PC-9 (cell line): ENCODE results near the gene C1QTNF12. TPM values are rescaled to one million over a fixed set of nuclear protein-coding genes. Genes with fewer than 3 reads are reported as not detected.

ENCODE experiments used
- BruUV-seq: library from RNA; stranded (reverse); fragments of 400-500 nt; replicated peaks from 2 replicates; lab custom pipeline; 2021; lab: Mats Ljungman, UMichigan
- CTCF ChIA-PET: fragments of 300-600 bp; sonication (Branson Sonifier 250); formaldehyde crosslinking; loops from one replicate; lab custom pipeline; 2022; ENCODE audit warnings: antibody characterized with exemption; lab: Charles Lee
- POLR2A ChIA-PET: fragments of 300-600 bp; sonication (Branson Sonifier 250); formaldehyde crosslinking; loops from one replicate; lab custom pipeline; 2022; ENCODE audit warnings: antibody characterized with exemption; ENCODE audit not compliant: unreplicated experiment; lab: Charles Lee
- DNase-seq, 2 experiments: peaks; one replicate each; pipeline versions ENCODE4 v3.0.0 to v3.0.0-alpha.2; 2015 to 2022; ENCODE audit warnings: mixed read lengths in 1 of 2
- H2AFZ ChIP-seq: fragments of 200-600 bp; sonication (generic); 2 replicates; pipeline ENCODE4 v1.8.1; 2017; ENCODE audit warnings: antibody characterized with exemption
- H3F3A ChIP-seq: fragments of 200-600 bp; sonication (generic); 2 replicates; pipeline ENCODE4 v1.8.1; 2017; ENCODE audit warnings: antibody characterized with exemption, mild to moderate bottlenecking, low read depth; ENCODE audit not compliant: insufficient read depth
- H3K27ac ChIP-seq: fragments of 200-600 bp; sonication (generic); 2 replicates; pipeline ENCODE4 v1.6.1; 2016; ENCODE audit warnings: mixed run types
- H3K27me3 ChIP-seq: fragments of 200-600 bp; sonication (generic); 2 replicates; pipeline ENCODE4 v1.6.1; 2016; ENCODE audit warnings: low read depth, mixed run types; ENCODE audit not compliant: insufficient read depth
- H3K36me3 ChIP-seq: fragments of 200-600 bp; sonication (generic); 2 replicates; pipeline ENCODE4 v1.6.1; 2016; ENCODE audit warnings: low read depth, mixed run types
- H3K4me1 ChIP-seq: fragments of 200-600 bp; sonication (generic); replicated peaks from 2 replicates; pipeline ENCODE4 v1.6.1; 2016; ENCODE audit warnings: mixed run types; ENCODE audit not compliant: insufficient read depth
- H3K4me2 ChIP-seq: fragments of 200-600 bp; sonication (generic); 2 replicates; pipeline ENCODE4 v1.6.1; 2017; ENCODE audit warnings: mixed run types
- H3K4me3 ChIP-seq: fragments of 200-600 bp; sonication (generic); 2 replicates; pipeline ENCODE4 v1.6.1; 2016; ENCODE audit warnings: mixed run types
- H3K79me2 ChIP-seq: fragments of 200-600 bp; sonication (generic); 2 replicates; pipeline ENCODE4 v1.6.1; 2017; ENCODE audit warnings: low read depth, mixed run types
- H3K9me2 ChIP-seq: fragments of 200-600 bp; sonication (generic); 2 replicates; pipeline ENCODE4 v1.8.1; 2017; ENCODE audit warnings: mild to moderate bottlenecking; ENCODE audit not compliant: insufficient read depth
- H3K9me3 ChIP-seq: fragments of 200-600 bp; sonication (generic); 2 replicates; pipeline ENCODE4 v1.8.1; 2016; ENCODE audit warnings: low read depth; ENCODE audit not compliant: insufficient read depth
- H4K20me1 ChIP-seq: fragments of 200-600 bp; sonication (generic); 2 replicates; pipeline ENCODE4 v1.8.1; 2017; ENCODE audit not compliant: insufficient read depth
- EZH2 ChIP-seq: fragments of 200-600 bp; sonication (generic); IDR thresholded peaks from 2 replicates; pipeline ENCODE4 v1.8.0; 2017; ENCODE audit warnings: antibody characterized with exemption, low read depth
- intact Hi-C: fragments of 100-400 bp; cut with micrococcal nuclease; formaldehyde crosslinking; loops from one replicate; pipeline ENCODE4 v1.10.0; 2022; ENCODE audit not compliant: unreplicated experiment
- total RNA-seq: library from RNA; stranded (reverse); gene quantifications from 2 replicates; pipeline ENCODE4 v1.2.3, GENCODE V29; 2021
- TF ChIP-seq, protein P1 (sequence below): fragments of 200-600 bp; sonication (generic); conservative IDR thresholded peaks from 2 replicates; pipeline ENCODE4 v1.6.1; 2017; ENCODE audit warnings: mixed run types, antibody characterized with exemption, mild to moderate bottlenecking, moderate library complexity

C1QTNF12 gene
- total RNA-seq, 1 experiment from 2014 or later: 5.2 TPM

DNA sequence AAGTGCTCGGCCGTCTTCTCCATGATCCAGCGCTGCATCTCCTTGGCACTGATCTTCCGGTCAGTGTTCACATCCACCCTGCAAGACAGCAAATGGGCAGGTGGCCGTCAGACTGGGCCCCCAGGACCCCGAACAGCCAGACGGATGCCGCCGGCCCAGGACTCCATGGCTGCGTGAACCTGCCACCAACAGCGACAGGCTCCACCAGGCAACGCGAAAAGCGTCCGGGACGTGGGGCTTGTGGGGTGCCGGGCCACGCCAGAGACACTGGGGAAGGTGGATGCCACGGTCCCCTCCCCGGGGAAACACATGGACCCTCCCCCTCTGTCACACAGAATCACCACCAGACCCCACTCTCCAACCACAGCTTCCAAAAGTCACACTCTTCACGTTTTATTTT, 22.6 kb downstream of the C1QTNF12 start:
- peaks cover 26% of the 10 kb centered on the region for H3K79me2 ChIP-seq
- no peaks in the 10 kb centered on the region for H3K9me2 ChIP-seq
- intact Hi-C loops: no loop called here
- ChIA-PET CTCF (no interaction called here), POLR2A (no interaction called here)
- TF ChIP-seq, protein P1, sequence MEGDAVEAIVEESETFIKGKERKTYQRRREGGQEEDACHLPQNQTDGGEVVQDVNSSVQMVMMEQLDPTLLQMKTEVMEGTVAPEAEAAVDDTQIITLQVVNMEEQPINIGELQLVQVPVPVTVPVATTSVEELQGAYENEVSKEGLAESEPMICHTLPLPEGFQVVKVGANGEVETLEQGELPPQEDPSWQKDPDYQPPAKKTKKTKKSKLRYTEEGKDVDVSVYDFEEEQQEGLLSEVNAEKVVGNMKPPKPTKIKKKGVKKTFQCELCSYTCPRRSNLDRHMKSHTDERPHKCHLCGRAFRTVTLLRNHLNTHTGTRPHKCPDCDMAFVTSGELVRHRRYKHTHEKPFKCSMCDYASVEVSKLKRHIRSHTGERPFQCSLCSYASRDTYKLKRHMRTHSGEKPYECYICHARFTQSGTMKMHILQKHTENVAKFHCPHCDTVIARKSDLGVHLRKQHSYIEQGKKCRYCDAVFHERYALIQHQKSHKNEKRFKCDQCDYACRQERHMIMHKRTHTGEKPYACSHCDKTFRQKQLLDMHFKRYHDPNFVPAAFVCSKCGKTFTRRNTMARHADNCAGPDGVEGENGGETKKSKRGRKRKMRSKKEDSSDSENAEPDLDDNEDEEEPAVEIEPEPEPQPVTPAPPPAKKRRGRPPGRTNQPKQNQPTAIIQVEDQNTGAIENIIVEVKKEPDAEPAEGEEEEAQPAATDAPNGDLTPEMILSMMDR: no peak
- H2AFZ ChIP-seq: no peak overlapping the region
- no peaks in the 10 kb centered on the region; the same call in 1 of the 2 replicates for H3K36me3 ChIP-seq
- H3F3A ChIP-seq: no peaks in the 10 kb centered on the region
- no peak for DNase-seq
- H3K27ac ChIP-seq: no peak overlapping the region
- H3K9me3 ChIP-seq: no peaks in the 10 kb centered on the region
- no peak overlapping the region for H3K4me2 ChIP-seq
- H4K20me1 ChIP-seq: peaks cover 17% of the 10 kb centered on the region
- BruUV-seq: no TSS peak
- H3K27me3 ChIP-seq: no peaks in the 10 kb centered on the region
- no peaks in the 10 kb centered on the region for H3K4me1 ChIP-seq
- H3K4me3 ChIP-seq: no peak overlapping the region

DNA sequence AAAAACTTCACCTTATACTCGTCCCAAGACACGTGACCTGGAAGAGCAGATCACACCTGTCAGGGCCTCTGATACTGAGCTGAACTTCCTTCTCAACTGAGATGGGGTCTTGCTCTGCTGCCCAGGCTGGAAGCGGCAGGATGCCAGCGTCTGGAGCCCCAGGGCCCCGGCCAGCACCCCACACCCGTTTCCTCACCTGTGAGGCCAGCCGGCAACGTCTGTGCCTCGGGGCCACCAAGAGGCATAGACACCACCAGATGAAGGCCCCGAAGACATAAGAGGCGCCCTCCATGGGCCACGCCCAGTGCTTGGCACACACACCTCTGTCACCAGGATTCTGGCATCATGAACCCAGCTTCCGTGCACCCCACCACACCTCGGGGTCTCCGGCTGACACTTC, 23.2 kb downstream of the C1QTNF12 start:
- ChIA-PET CTCF (no interaction called here), POLR2A (no interaction called here)
- no peaks in the 10 kb centered on the region for H3K27me3 ChIP-seq
- TF ChIP-seq, protein P1: no peak
- TF ChIP-seq EZH2: no peak
- H2AFZ ChIP-seq: no peak overlapping the region
- no peak for DNase-seq
- intact Hi-C loops: no loop called here
- no peaks in the 10 kb centered on the region; the same call in 1 of the 2 replicates for H3K36me3 ChIP-seq
- peaks cover 13% of the 10 kb centered on the region for H4K20me1 ChIP-seq
- peaks cover 21% of the 10 kb centered on the region for H3K79me2 ChIP-seq
- H3K4me1 ChIP-seq: no peaks in the 10 kb centered on the region
- H3K27ac ChIP-seq: no peak overlapping the region
- H3K4me3 ChIP-seq: no peak overlapping the region
- BruUV-seq: no TSS peak
- H3K9me3 ChIP-seq: no peaks in the 10 kb centered on the region
- no peak overlapping the region for H3K4me2 ChIP-seq
- no peaks in the 10 kb centered on the region for H3K9me2 ChIP-seq
- peaks cover 4% of the 10 kb centered on the region; the same call in 1 of the 2 replicates for H3F3A ChIP-seq

DNA sequence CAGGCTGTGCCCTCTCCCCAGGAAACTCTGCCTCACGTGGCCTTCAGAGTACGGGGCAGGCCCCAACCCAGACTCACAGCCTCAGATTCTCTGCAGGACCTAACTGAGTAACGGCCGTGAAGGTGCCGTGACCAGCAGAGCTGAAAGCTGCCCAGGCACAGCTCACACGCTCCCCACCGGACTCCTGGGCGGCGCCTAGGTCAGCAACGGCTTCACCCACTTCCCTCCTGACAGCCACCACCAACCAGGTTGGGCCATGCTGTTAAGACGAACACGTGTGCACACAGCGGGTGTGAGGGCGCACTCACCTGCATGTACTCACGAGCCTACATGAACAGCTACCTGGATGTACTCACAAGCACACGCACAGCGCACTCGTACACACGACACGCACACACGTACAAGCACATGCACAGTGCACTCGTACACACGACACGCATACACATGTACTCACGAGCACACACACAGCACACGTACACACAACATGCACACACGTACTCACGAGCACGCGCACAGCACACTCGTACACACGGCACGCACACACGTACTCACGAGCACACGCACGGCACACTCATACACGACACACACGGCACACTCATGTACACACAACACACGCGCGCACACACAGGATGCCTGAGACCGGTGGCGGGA, 23.8 kb downstream of the C1QTNF12 start:
- H2AFZ ChIP-seq: no peak overlapping the region
- H3K4me1 ChIP-seq: no peaks in the 10 kb centered on the region
- H3K79me2 ChIP-seq: peaks cover 14% of the 10 kb centered on the region; the same call in 1 of the 2 replicates
- intact Hi-C loops: no loop called here
- CTCF ChIA-PET: no interaction called here
- H3F3A ChIP-seq: peaks cover 6% of the 10 kb centered on the region; the same call in 1 of the 2 replicates
- no peaks in the 10 kb centered on the region for H3K9me3 ChIP-seq
- no TSS peak for BruUV-seq
- DNase-seq: no peak
- H3K36me3 ChIP-seq: no peaks in the 10 kb centered on the region; the same call in 1 of the 2 replicates
- no peaks in the 10 kb centered on the region for H3K9me2 ChIP-seq
- POLR2A ChIA-PET: no interaction called here
- no peak overlapping the region for H3K27ac ChIP-seq
- no peak for TF ChIP-seq EZH2
- TF ChIP-seq, protein P1: no peak
- no peak overlapping the region for H3K4me2 ChIP-seq
- H3K27me3 ChIP-seq: no peaks in the 10 kb centered on the region
- no peak overlapping the region for H3K4me3 ChIP-seq
- peaks cover 11% of the 10 kb centered on the region for H4K20me1 ChIP-seq
